Measurements from ENCODE around the gene SIM1.

Gene SIM1

DNA sequence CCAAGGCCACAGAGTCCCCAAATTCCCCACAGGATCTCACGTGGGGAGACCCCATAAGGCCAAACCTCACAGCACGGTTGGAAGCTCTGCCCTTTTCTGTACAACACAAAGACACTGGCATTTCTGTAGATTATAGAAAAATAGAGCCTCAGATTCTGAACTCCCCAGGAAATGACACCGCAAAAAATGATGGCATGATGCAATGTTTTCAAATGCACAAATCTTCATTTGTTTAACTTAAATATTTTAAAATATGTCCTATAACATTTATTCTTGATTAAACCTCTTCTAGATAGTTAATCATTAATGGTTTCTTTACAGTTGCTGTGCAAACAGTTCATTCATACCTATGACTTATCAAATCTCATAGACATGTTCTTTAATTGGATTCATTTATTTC is 33.8 kb downstream of the SIM1 start:
- H4K20me1 ChIP-seq (ENCODE audit: insufficient read depth, low read length): no peaks in the 10 kb centered on the region
- no peaks in the 10 kb centered on the region for H3K27me3 ChIP-seq (ENCODE audit: insufficient read depth, low read length, poor library complexity)
- no peaks in the 10 kb centered on the region for H3K36me3 ChIP-seq (ENCODE audit: insufficient read depth, low read length)

DNA sequence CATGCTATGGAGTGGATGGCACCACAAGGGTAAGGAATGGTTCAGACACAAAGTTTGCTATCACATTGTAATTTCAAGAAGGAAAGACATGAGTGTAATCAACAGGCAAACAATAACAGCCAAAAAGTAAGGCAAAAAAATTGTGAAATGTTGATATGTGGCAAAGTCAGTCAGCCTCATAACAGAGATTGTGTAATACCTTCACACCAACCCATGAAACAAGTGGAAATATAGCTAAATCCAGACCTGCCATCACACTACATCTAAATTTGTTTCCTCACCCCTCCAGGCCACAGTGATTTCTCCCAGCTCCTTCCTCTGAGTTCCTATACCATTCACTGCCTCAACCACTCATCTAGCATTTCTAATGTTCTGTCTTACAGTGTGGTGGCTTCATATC is 37.3 kb downstream of the SIM1 start:
- Histone ChIP-seq H3K4me2 (ENCODE audit: insufficient read depth, low read length) (no peak overlapping the region), H4K20me1 (ENCODE audit: insufficient read depth, low read length) (no peaks in the 10 kb centered on the region), H3K9ac (ENCODE audit: low read depth, low read length) (no peak overlapping the region), H3K27me3 (ENCODE audit: insufficient read depth, low read length, poor library complexity) (no peaks in the 10 kb centered on the region), H2AFZ (ENCODE audit: low read depth, low read length) (no peak overlapping the region), H3K27ac (ENCODE audit: low read length) (no peak overlapping the region), H3K36me3 (ENCODE audit: insufficient read depth, low read length) (no peaks in the 10 kb centered on the region), H3K79me2 (ENCODE audit: insufficient read depth, low read length) (no peaks in the 10 kb centered on the region), H3K4me3 (ENCODE audit: low read depth in 1 of 2, low read length in 2 of 2) (no peak overlapping the region), H3K9me3 (ENCODE audit: insufficient read depth, low read length, severe bottlenecking) (no peaks in the 10 kb centered on the region), H3K4me1 (ENCODE audit: insufficient read depth, low read length) (peaks cover 4% of the 10 kb centered on the region)
- ATAC-seq (ENCODE audit: insufficient read depth, low read depth) (no peak), DNase-seq (no peak)
- TF ChIP-seq EZH2 (IDR thresholded peaks at IDR 0.05; ENCODE audit: borderline replicate concordance, low read depth, low read length, severe bottlenecking): no peak
- TF ChIP-seq, protein P1, sequence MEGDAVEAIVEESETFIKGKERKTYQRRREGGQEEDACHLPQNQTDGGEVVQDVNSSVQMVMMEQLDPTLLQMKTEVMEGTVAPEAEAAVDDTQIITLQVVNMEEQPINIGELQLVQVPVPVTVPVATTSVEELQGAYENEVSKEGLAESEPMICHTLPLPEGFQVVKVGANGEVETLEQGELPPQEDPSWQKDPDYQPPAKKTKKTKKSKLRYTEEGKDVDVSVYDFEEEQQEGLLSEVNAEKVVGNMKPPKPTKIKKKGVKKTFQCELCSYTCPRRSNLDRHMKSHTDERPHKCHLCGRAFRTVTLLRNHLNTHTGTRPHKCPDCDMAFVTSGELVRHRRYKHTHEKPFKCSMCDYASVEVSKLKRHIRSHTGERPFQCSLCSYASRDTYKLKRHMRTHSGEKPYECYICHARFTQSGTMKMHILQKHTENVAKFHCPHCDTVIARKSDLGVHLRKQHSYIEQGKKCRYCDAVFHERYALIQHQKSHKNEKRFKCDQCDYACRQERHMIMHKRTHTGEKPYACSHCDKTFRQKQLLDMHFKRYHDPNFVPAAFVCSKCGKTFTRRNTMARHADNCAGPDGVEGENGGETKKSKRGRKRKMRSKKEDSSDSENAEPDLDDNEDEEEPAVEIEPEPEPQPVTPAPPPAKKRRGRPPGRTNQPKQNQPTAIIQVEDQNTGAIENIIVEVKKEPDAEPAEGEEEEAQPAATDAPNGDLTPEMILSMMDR (IDR thresholded peaks at IDR 0.05; ENCODE audit: borderline replicate concordance, extremely low read depth, low read length, poor library complexity, severe bottlenecking): no peak

More for the DNA sequence above, 33.8 kb downstream of the SIM1 start:
- ATAC-seq (ENCODE audit: insufficient read depth, low read depth): no peak
- Histone ChIP-seq H3K4me3 (ENCODE audit: low read depth in 1 of 2, low read length in 2 of 2) (no peak overlapping the region), H3K27ac (ENCODE audit: low read length) (no peak overlapping the region), H3K9ac (ENCODE audit: low read depth, low read length) (no peak overlapping the region), H3K79me2 (ENCODE audit: insufficient read depth, low read length) (no peaks in the 10 kb centered on the region), H3K9me3 (ENCODE audit: insufficient read depth, low read length, severe bottlenecking) (no peaks in the 10 kb centered on the region), H3K4me1 (ENCODE audit: insufficient read depth, low read length) (peaks cover 4% of the 10 kb centered on the region), H2AFZ (ENCODE audit: low read depth, low read length) (no peak overlapping the region), H3K4me2 (ENCODE audit: insufficient read depth, low read length) (no peak overlapping the region)
- DNase-seq: no peak
- no peak for TF ChIP-seq EZH2 (IDR thresholded peaks at IDR 0.05; ENCODE audit: borderline replicate concordance, low read depth, low read length, severe bottlenecking)
- TF ChIP-seq, protein P1 (IDR thresholded peaks at IDR 0.05; ENCODE audit: borderline replicate concordance, extremely low read depth, low read length, poor library complexity, severe bottlenecking): no peak

DNA sequence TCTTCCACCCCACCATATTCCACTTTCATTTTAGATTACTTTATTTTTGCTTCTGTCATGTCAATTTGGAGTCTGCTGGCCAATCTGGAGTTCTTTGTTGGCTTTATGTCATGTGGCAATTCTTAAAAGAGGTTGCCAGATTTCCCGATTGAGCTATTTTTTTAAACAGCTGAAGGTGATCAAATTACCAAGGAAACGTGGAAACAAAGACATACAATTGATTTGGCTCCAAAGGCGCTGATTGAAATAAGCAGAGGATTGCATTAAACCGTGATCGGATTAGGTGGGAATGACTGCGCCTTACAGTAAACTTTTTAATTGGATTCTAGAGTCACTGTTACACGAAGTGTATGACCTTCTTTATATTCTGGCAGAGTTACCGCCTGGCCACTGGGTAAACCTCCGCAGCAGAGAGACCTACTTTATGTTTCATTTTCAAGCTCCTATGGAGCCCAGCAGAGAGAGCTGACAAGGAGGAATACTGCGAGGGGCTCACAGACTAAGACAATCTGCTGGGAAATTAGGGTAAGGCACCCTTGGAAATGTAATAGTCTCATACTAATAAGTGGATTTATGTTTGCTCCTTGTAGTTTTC is 37.9 kb downstream of the SIM1 start:
- no peak for TF ChIP-seq EZH2 (IDR thresholded peaks at IDR 0.05; ENCODE audit: borderline replicate concordance, low read depth, low read length, severe bottlenecking)
- TF ChIP-seq, protein P1 (IDR thresholded peaks at IDR 0.05; ENCODE audit: borderline replicate concordance, extremely low read depth, low read length, poor library complexity, severe bottlenecking): no peak
- no peak overlapping the region for H3K4me2 ChIP-seq (ENCODE audit: insufficient read depth, low read length)
- no peaks in the 10 kb centered on the region for H3K9me3 ChIP-seq (ENCODE audit: insufficient read depth, low read length, severe bottlenecking)
- H3K27me3 ChIP-seq (ENCODE audit: insufficient read depth, low read length, poor library complexity): no peaks in the 10 kb centered on the region
- ATAC-seq (ENCODE audit: insufficient read depth, low read depth) (no peak), DNase-seq (no peak)
- H3K4me3 ChIP-seq (ENCODE audit: low read depth in 1 of 2, low read length in 2 of 2): no peak overlapping the region
- no peak overlapping the region for H3K9ac ChIP-seq (ENCODE audit: low read depth, low read length)
- no peaks in the 10 kb centered on the region for H3K36me3 ChIP-seq (ENCODE audit: insufficient read depth, low read length)
- no peak overlapping the region for H2AFZ ChIP-seq (ENCODE audit: low read depth, low read length)
- no peaks in the 10 kb centered on the region for H3K79me2 ChIP-seq (ENCODE audit: insufficient read depth, low read length)
- peaks cover 4% of the 10 kb centered on the region; the same call in 1 of the 2 replicates for H3K4me1 ChIP-seq (ENCODE audit: insufficient read depth, low read length)
- H4K20me1 ChIP-seq (ENCODE audit: insufficient read depth, low read length): no peaks in the 10 kb centered on the region
- H3K27ac ChIP-seq (ENCODE audit: low read length): no peak overlapping the region

Data from DND-41 (cell line).